Nephron progenitor cell (in vitro differentiated cells): Measurements from ENCODE around the gene CPLX3.
A peak's percentile ranks its signal among the peaks of the same experiment; 100 is the strongest.

ENCODE experiments used
- DNase-seq: peaks from one replicate; pipeline ENCODE4 v3.0.0; 2021
- H3K27ac Mint-ChIP-seq: 2 replicates; pipeline ENCODE4 v1.8.0; 2021; ENCODE audit warnings: mild to moderate bottlenecking, moderate library complexity, mixed read lengths
- H3K27me3 Mint-ChIP-seq: 2 replicates; pipeline ENCODE4 v1.8.0; 2021; ENCODE audit warnings: mild to moderate bottlenecking, low read depth, mixed read lengths; ENCODE audit not compliant: poor library complexity
- H3K36me3 Mint-ChIP-seq: 2 replicates; pipeline ENCODE4 v1.8.0; 2021; ENCODE audit warnings: low read depth, mixed read lengths
- H3K4me1 Mint-ChIP-seq: 2 replicates; pipeline ENCODE4 v1.8.0; 2021; ENCODE audit warnings: mixed read lengths
- H3K4me3 Mint-ChIP-seq: 2 replicates; pipeline ENCODE4 v1.8.0; 2021; ENCODE audit warnings: mild to moderate bottlenecking, moderate library complexity, mixed read lengths
- H3K9me3 Mint-ChIP-seq: 2 replicates; pipeline ENCODE4 v1.8.0; 2021; ENCODE audit warnings: mild to moderate bottlenecking, moderate library complexity, mixed read lengths
- CTCF ChIP-seq: fragments of 200-600 bp; sonication (generic); IDR thresholded peaks from 2 replicates; pipeline ENCODE4 v1.5.0; 2021; ENCODE audit warnings: antibody characterized with exemption

The CPLX3 gene

GRCh38 chr15:74800559-74801094, 25.8 kb upstream of the CPLX3 start:
- no peak for TF ChIP-seq CTCF
- Mint-ChIP-seq H3K4me3 (no peak overlapping the region), H3K4me1 (no peaks in the 10 kb centered on the region), H3K9me3 (no peaks in the 10 kb centered on the region), H3K36me3 (peaks cover 17% of the 10 kb centered on the region), H3K27me3 (no peaks in the 10 kb centered on the region), H3K27ac (no peak overlapping the region)
- no peak for DNase-seq

DNA sequence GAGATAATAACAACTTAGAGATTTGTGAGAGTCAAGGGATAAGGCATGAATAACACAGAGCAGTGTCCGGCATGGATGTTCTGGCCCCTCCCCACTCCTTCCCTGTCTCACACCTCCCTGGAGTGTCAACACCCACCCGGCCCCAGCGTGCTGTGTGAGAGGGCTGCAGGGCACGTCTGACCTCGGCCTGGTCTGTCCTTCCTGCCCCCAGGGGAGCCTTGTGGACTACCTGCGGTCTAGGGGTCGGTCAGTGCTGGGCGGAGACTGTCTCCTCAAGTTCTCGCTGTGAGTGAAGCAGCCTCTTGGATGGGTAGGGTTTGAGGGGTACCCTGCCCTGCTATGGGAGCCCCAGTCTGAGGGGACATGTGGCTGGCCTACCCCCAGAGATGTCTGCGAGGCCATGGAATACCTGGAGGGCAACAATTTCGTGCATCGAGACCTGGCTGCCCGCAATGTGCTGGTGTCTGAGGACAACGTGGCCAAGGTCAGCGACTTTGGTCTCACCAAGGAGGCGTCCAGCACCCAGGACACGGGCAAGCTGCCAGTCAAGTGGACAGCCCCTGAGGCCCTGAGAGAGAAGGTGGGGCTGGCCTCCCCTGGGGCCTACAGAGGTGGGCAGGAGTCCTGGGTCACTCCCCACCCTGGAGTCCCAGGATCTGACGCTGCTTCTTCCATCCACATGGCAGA, 25.0 kb upstream of the CPLX3 start:
- DNase-seq, result no peak
- Mint-ChIP-seq H3K27ac (no peak overlapping the region), H3K36me3 (peaks cover 17% of the 10 kb centered on the region), H3K4me1 (no peaks in the 10 kb centered on the region), H3K4me3 (no peak overlapping the region), H3K27me3 (peaks cover 2% of the 10 kb centered on the region), H3K9me3 (no peaks in the 10 kb centered on the region)
- no peak for TF ChIP-seq CTCF

- H3K27me3 Mint-ChIP-seq, result peaks cover 3% of the 10 kb centered on the region
- H3K36me3 Mint-ChIP-seq, result peaks cover 17% of the 10 kb centered on the region
- no peaks in the 10 kb centered on the region for H3K9me3 Mint-ChIP-seq
- no peaks in the 10 kb centered on the region for H3K4me1 Mint-ChIP-seq
- no peak for DNase-seq
- no peak for TF ChIP-seq CTCF
- no peak overlapping the region for H3K27ac Mint-ChIP-seq
- no peak overlapping the region for H3K4me3 Mint-ChIP-seq
These were observed 24.1 kb upstream of the CPLX3 start for GRCh38 chr15:74802290-74802689.

DNA sequence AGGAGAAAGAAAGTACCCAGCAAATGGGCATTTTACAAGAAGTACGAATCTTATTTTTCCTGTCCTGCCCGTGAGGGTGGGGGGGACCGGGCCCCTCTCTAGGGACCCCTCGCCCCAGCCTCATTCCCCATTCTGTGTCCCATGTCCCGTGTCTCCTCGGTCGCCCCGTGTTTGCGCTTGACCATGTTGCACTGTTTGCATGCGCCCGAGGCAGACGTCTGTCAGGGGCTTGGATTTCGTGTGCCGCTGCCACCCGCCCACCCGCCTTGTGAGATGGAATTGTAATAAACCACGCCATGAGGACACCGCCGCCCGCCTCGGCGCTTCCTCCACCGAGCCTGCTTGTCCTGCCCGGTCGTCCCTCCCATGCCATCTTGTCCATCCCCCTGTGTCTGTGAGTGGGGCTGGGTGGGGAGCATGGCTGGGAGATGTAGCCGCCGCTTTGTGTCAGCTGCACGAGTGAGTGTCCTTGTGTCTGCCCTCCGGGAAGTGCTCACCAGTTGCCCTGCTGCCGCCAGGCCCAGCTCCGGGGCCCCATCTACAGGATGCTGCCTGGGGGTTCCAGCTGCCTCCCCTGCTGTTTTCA, 23.5 kb upstream of the CPLX3 start:
- Mint-ChIP-seq H3K4me3 (no peak overlapping the region), H3K9me3 (no peaks in the 10 kb centered on the region), H3K36me3 (peaks cover 17% of the 10 kb centered on the region), H3K27ac (no peak overlapping the region), H3K4me1 (no peaks in the 10 kb centered on the region), H3K27me3 (peaks cover 3% of the 10 kb centered on the region)
- DNase-seq, result no peak
- no peak for TF ChIP-seq CTCF

GRCh38 chr15:74804935-74805334, 21.5 kb upstream of the CPLX3 start:
- no peak overlapping the region for H3K4me3 Mint-ChIP-seq
- peak overlapping the region; percentile 1 for H3K27ac Mint-ChIP-seq

More at GRCh38 chr15:74804935-74805334, 21.5 kb upstream of the CPLX3 start:
- H3K36me3 Mint-ChIP-seq, result peaks cover 17% of the 10 kb centered on the region
- no peak for DNase-seq
- no peak for TF ChIP-seq CTCF
- no peaks in the 10 kb centered on the region for H3K9me3 Mint-ChIP-seq
- H3K4me1 Mint-ChIP-seq, result peaks cover 11% of the 10 kb centered on the region
- H3K27me3 Mint-ChIP-seq, result peaks cover 6% of the 10 kb centered on the region
